Heart right ventricle (tissue), 16 donors: ENCODE measurements around the gene MGAM2. TPM values are rescaled to one million over a fixed set of nuclear protein-coding genes. Genes with fewer than 3 reads are reported as not detected.

Experiments used
- ATAC-seq, 8 donors: fragments of 200-7000 bp; cut with Tn5 transposase; one replicate each; pipeline ENCODE4 v1.9.1; 2020; ENCODE audit warnings: mild to moderate bottlenecking in 8 of 8, moderate library complexity in 8 of 8, moderate number of reproducible peaks in 1 of 8
- DNase-seq, 2 donors: peaks; one replicate each; pipeline ENCODE4 v3.0.0-alpha.2; 2020
- H3K27ac ChIP-seq, 10 donors: fragments of 200-600 bp; sonication (generic) in 2 of 10; one replicate each; pipeline versions ENCODE4 v1.5.0 to v1.8.0; 2020 to 2022; ENCODE audit warnings: mild to moderate bottlenecking in 3 of 10
- H3K27me3 ChIP-seq, 7 donors: fragments of 200-600 bp; one replicate each; pipeline ENCODE4 v1.8.0; 2021 to 2022; ENCODE audit warnings: mild to moderate bottlenecking in 2 of 7
- H3K36me3 ChIP-seq, 9 donors: fragments of 200-600 bp; sonication (generic) in 1 of 9; one replicate each; pipeline versions ENCODE4 v1.5.0 to v1.8.0; 2020 to 2022; ENCODE audit warnings: mild to moderate bottlenecking in 2 of 9
- H3K4me1 ChIP-seq, 9 donors: fragments of 200-600 bp; sonication (generic) in 1 of 9; one replicate each; pipeline versions ENCODE4 v1.5.0 to v1.8.0; 2020 to 2022; ENCODE audit warnings: mild to moderate bottlenecking in 4 of 9
- H3K4me3 ChIP-seq, 10 donors: fragments of 200-600 bp; sonication (generic) in 2 of 10; one replicate each; pipeline versions ENCODE4 v1.5.0 to v1.8.0; 2020 to 2022; ENCODE audit warnings: mild to moderate bottlenecking in 7 of 10, moderate library complexity in 2 of 10
- H3K9me3 ChIP-seq, 11 donors: fragments of 200-600 bp in 10 of 11; sonication (generic) in 2 of 11; one replicate each; pipeline versions ENCODE4 v1.5.0 to v1.8.0; 2013 to 2022; ENCODE audit warnings: mild to moderate bottlenecking in 2 of 11, control low read depth in 1 of 11, moderate library complexity in 1 of 11
- CTCF ChIP-seq, 9 donors: fragments of 200-600 bp; sonication (generic) in 2 of 9; IDR thresholded peaks; one replicate each; pipeline versions ENCODE4 v1.5.0 to v1.8.0; 2021 to 2022; ENCODE audit warnings: antibody characterized with exemption in 9 of 9, mild to moderate bottlenecking in 5 of 9, moderate library complexity in 1 of 9
- WGBS, 2 donors: extraction: QIAGEN DNeasy Blood & Tissue Kit; methylation state at CpG; one replicate each; pipeline ENCODE4 v1.1.7; 2013; ENCODE audit warnings: inconsistent platforms in 1 of 2; 5-methylcytosine and 5-hydroxymethylcytosine counted together
- intact Hi-C, 10 donors: fragments of 100-400 bp; cut with DNase I; formaldehyde crosslinking; loops; one replicate each; pipeline versions ENCODE4 v1.11.1 to v1.14.2; 2022
- polyA plus RNA-seq, 2 donors: library from polyadenylated mRNA; stranded (reverse); fragments of 200-250 nt; gene quantifications; one replicate each; pipeline ENCODE4 v1.2.3, GENCODE V29; 2013
- total RNA-seq, 10 donors: library from RNA; stranded (reverse); fragmentation: NEBNext Ultra II Directional in 3 of 10; extraction: Animal tissue kit (Norgen Biotek cat#: 25700) in 3 of 10; gene quantifications; one replicate each; pipeline versions ENCODE4 v1.2.1 to v1.2.4, GENCODE V29; 2021 to 2023
- donor health status: Arrhythmogenic right ventricular cardiomyopathy.
- donor health status: ischemic (EF 13 %, LVEDD 7.1; RV severe dilation, severe dysfunction).
- donor health status: healthy with polysubstance abuse.
- donor health status: DM: no; HTN: yes; CAD: no.
- donor health status: DM: no; HTN: no; CAD: no.
- donor health status: ischemic (EF 25% LVEDD 6.9; RV normal size, moderate dysfunction).
- donor health status: ischemic (EF 25% LVEDD 5.7; RV mildly dilated, moderate dysfunction).
- donor health status: healthy.
- donor health status: DM: yes; HTN: yes; CAD: no.
- donor health status: Ischemic cardiomyopathy.
- donor health status: ischemic (EF 35%, LVEDD 5.7; RV mildly dilated, moderate dysfunction).
- donor health status: nonischemic (EF 11% LVEDD 7.7; RV severe dilation, severe dysfunction).
- donor health status: DM: yes; HTN: yes; CAD: no.
- donor health status: PGD.
- donor health status: ischemic (EF 29% LVEDD 5.4; RV normal size, mild dysfunction).
- donor health status: nonischemic (EF 23%, LVEDD 6.1; RV moderate dilation, normal function).

The MGAM2 gene
- total and polyA plus RNA-seq, 12 donors: 0.05 to 0.09 (median 0.08) TPM; not detected in 9

GRCh38 chr7:142158736-142159496 is 47.4 kb downstream of the MGAM2 start:
- no peak for TF ChIP-seq CTCF (IDR thresholded peaks at IDR 0.05)
- no peak for ATAC-seq
- no peak overlapping the region for H3K4me3 ChIP-seq

GRCh38 chr7:142161921-142162320 is 50.4 kb downstream of the MGAM2 start:
- 81 to 88% methylated on average over 1 of the region's 1 CpG for WGBS, 2 donors
- Histone ChIP-seq H3K4me3 (no peak overlapping the region), H3K4me1 (no peaks in the 10 kb centered on the region), H3K9me3 (no peaks in the 10 kb centered on the region), H3K36me3 (no peaks in the 10 kb centered on the region), H3K27me3 (no peaks in the 10 kb centered on the region), H3K27ac (no peak overlapping the region)
- no peak for TF ChIP-seq CTCF (IDR thresholded peaks at IDR 0.05)
- no peak for ATAC-seq
- no peak for DNase-seq
- intact Hi-C loops: no loop called here

More at GRCh38 chr7:142158736-142159496, 47.4 kb downstream of the MGAM2 start:
- no peaks in the 10 kb centered on the region for H3K36me3 ChIP-seq
- H3K27ac ChIP-seq: no peak overlapping the region
- H3K27me3 ChIP-seq: no peaks in the 10 kb centered on the region
- intact Hi-C loops: no loop called here
- peaks cover 0 to 2% (median 0%) of the 10 kb centered on the region in 11 donors for H3K9me3 ChIP-seq
- no peak for DNase-seq
- H3K4me1 ChIP-seq: no peaks in the 10 kb centered on the region
- 62 to 63% methylated on average over 2 of the region's 2 CpGs for WGBS, 2 donors

- TF ChIP-seq CTCF (IDR thresholded peaks at IDR 0.05): no peak
- no peaks in the 10 kb centered on the region for H3K4me1 ChIP-seq
- WGBS, 2 donors: 80 to 85% methylated on average over 2 of the region's 2 CpGs
- ATAC-seq (no peak), DNase-seq (no peak)
- intact Hi-C loops: no loop called here
- H3K9me3 ChIP-seq: peaks cover 0 to 6% (median 0%) of the 10 kb centered on the region in 11 donors
- no peak overlapping the region for H3K27ac ChIP-seq
- H3K27me3 ChIP-seq: no peaks in the 10 kb centered on the region
- no peak overlapping the region for H3K4me3 ChIP-seq
- H3K36me3 ChIP-seq: no peaks in the 10 kb centered on the region
Observed at GRCh38 chr7:142168746-142169145, 57.2 kb downstream of the MGAM2 start.

GRCh38 chr7:142172932-142173331 is 61.4 kb downstream of the MGAM2 start:
- no peak overlapping the region for H3K4me3 ChIP-seq
- H3K36me3 ChIP-seq: no peaks in the 10 kb centered on the region
- no peak overlapping the region for H3K27ac ChIP-seq
- ATAC-seq (no peak), DNase-seq (no peak)
- H3K27me3 ChIP-seq: no peaks in the 10 kb centered on the region
- intact Hi-C loops: no loop called here
- peaks cover 0 to 9% (median 0%) of the 10 kb centered on the region in 11 donors for H3K9me3 ChIP-seq
- H3K4me1 ChIP-seq: peaks cover 0 to 4% (median 0%) of the 10 kb centered on the region in 9 donors
- WGBS, 2 donors: 72 to 75% methylated on average over 4 of the region's 4 CpGs
- TF ChIP-seq CTCF (IDR thresholded peaks at IDR 0.05): no peak
